DOHH2 (cell line): ENCODE results near the gene PDILT.

Experiments
- EZH2phosphoT487 ChIP-seq: fragments of 200-600 bp; sonication (generic); IDR thresholded peaks from 2 replicates; pipeline ENCODE4 v1.6.1; 2017; ENCODE audit warnings: borderline replicate concordance, mild to moderate bottlenecking, antibody characterized with exemption, low read length, moderate library complexity, mixed read lengths
- TF ChIP-seq, protein P1 (sequence below): fragments of 200-600 bp; sonication (generic); IDR thresholded peaks from one replicate; pipeline ENCODE4 v1.5.1; 2014; ENCODE audit warnings: antibody characterized with exemption, mild to moderate bottlenecking, low read depth, low read length; ENCODE audit not compliant: poor library complexity, severe bottlenecking

DNA sequence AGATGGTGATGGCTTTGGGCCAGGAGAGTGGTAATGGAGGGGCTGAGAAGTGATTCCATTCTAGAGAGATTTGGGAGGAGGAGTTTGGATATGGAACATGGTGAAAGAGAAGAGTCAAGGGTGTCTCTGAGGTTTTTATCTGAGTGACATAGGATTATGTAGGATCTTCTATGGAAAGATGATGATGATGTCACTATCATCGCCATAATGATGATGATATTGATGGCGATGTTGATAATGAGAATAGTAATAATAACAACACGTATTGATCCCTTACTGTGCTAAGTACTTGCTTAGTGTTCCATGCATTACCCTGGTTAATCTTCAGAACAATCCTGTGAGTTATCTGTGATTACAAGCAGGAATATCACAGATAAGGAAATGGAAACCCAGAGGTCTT is 16.6 kb downstream of the PDILT start:
- TF ChIP-seq, protein P1, sequence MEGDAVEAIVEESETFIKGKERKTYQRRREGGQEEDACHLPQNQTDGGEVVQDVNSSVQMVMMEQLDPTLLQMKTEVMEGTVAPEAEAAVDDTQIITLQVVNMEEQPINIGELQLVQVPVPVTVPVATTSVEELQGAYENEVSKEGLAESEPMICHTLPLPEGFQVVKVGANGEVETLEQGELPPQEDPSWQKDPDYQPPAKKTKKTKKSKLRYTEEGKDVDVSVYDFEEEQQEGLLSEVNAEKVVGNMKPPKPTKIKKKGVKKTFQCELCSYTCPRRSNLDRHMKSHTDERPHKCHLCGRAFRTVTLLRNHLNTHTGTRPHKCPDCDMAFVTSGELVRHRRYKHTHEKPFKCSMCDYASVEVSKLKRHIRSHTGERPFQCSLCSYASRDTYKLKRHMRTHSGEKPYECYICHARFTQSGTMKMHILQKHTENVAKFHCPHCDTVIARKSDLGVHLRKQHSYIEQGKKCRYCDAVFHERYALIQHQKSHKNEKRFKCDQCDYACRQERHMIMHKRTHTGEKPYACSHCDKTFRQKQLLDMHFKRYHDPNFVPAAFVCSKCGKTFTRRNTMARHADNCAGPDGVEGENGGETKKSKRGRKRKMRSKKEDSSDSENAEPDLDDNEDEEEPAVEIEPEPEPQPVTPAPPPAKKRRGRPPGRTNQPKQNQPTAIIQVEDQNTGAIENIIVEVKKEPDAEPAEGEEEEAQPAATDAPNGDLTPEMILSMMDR = no peak
- no peak for TF ChIP-seq EZH2phosphoT487
